ENCODE results near the gene NRCAM. TPM values are rescaled to one million over a fixed set of nuclear protein-coding genes. Genes with fewer than 3 reads are reported as not detected.

NRCAM gene
- total RNA-seq, 1 donor from 2014 or later: 7.9 TPM

DNA sequence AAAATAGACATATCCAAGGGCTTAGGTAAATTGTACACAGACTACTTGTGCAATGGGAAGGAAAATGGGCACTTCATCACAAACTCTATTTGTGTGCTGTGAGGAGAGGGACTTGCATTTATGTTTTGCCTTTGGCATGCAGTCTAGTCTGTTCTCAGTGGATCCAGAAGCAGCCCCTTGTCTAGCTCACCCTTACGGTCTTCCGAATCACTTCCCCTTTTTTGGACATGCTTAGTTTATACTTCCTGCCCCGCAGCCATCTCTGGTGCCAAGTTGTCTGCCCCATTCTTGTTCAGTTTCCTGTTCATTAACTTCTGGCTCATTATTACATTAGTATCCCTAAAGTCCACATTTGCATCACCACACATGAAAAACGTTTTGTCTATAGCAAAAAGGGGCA lies 161.6 kb downstream of the NRCAM start:
- no peaks in the 10 kb centered on the region for H3K36me3 ChIP-seq
- no peak overlapping the region for H3K4me3 ChIP-seq
- intact Hi-C loops (cut with DNase I): no loop called here
- DNase-seq (ENCODE audit: extremely low spot score in 2 of 2): no peak
- no peaks in the 10 kb centered on the region for H3K27me3 ChIP-seq
- H3K4me1 ChIP-seq: no peaks in the 10 kb centered on the region
- TF ChIP-seq POLR2A (IDR thresholded peaks at IDR 0.05) (no peak), POLR2AphosphoS5 (IDR thresholded peaks at IDR 0.05; ENCODE audit: insufficient read depth in 1 of 2, low read depth in 1 of 2) (no peak)
- TF ChIP-seq, protein P1, sequence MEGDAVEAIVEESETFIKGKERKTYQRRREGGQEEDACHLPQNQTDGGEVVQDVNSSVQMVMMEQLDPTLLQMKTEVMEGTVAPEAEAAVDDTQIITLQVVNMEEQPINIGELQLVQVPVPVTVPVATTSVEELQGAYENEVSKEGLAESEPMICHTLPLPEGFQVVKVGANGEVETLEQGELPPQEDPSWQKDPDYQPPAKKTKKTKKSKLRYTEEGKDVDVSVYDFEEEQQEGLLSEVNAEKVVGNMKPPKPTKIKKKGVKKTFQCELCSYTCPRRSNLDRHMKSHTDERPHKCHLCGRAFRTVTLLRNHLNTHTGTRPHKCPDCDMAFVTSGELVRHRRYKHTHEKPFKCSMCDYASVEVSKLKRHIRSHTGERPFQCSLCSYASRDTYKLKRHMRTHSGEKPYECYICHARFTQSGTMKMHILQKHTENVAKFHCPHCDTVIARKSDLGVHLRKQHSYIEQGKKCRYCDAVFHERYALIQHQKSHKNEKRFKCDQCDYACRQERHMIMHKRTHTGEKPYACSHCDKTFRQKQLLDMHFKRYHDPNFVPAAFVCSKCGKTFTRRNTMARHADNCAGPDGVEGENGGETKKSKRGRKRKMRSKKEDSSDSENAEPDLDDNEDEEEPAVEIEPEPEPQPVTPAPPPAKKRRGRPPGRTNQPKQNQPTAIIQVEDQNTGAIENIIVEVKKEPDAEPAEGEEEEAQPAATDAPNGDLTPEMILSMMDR (IDR thresholded peaks at IDR 0.05): no peak
- H3K9me3 ChIP-seq: no peaks in the 10 kb centered on the region
- H3K27ac ChIP-seq: no peak overlapping the region

DNA sequence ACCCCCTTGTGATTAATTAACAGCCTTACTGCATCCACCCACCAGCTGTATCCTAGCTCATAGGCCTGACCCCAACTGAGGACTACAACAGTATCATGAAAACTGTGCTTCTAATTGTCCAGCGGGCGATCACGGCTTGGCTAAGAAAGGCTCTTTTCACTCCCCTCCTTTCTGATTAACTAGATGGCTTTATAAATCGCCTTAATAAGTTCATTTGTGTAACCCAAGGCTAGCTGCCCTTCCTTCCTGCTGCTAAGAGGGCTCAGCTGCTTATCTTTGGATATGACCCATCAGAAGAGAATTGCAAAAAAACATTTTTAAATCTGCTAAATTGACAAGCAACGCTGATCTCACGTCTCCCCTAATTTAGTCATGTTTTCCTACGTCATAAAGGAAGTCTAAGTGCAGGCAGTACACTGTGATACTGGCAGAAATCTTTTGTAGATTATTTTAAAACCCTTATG lies 163.1 kb downstream of the NRCAM start:
- no peak for DNase-seq (ENCODE audit: extremely low spot score in 2 of 2)
- Histone ChIP-seq H3K4me1 (no peaks in the 10 kb centered on the region), H3K9me3 (no peaks in the 10 kb centered on the region), H3K4me3 (no peak overlapping the region), H3K27me3 (no peaks in the 10 kb centered on the region), H3K36me3 (no peaks in the 10 kb centered on the region), H3K27ac (no peak overlapping the region)
- intact Hi-C loops (cut with DNase I): no loop called here
- TF ChIP-seq POLR2AphosphoS5 (IDR thresholded peaks at IDR 0.05; ENCODE audit: insufficient read depth in 1 of 2, low read depth in 1 of 2) (no peak), POLR2A (IDR thresholded peaks at IDR 0.05) (no peak)
- TF ChIP-seq, protein P1 (IDR thresholded peaks at IDR 0.05): no peak

DNA sequence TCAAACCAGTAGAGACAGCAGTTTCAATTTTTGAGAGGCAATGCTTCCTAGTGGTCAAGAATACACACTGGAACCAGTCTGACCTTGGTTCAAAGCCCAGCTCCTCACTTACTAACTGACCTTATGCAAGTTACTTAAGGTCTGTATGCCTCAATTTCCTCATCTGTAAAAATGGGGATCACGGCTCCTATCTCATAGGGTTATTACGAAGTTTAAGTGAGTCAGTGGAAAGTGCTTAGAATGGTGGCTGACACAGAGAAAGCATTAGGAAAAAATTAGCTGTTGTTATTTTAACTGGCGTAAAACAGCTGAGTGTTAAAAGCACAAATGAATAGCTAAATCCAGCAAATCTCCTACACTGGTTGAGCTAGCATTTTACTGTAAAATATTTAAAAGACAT lies 163.7 kb downstream of the NRCAM start:
- DNase-seq (ENCODE audit: extremely low spot score in 2 of 2): no peak
- no peaks in the 10 kb centered on the region for H3K27me3 ChIP-seq

DNA sequence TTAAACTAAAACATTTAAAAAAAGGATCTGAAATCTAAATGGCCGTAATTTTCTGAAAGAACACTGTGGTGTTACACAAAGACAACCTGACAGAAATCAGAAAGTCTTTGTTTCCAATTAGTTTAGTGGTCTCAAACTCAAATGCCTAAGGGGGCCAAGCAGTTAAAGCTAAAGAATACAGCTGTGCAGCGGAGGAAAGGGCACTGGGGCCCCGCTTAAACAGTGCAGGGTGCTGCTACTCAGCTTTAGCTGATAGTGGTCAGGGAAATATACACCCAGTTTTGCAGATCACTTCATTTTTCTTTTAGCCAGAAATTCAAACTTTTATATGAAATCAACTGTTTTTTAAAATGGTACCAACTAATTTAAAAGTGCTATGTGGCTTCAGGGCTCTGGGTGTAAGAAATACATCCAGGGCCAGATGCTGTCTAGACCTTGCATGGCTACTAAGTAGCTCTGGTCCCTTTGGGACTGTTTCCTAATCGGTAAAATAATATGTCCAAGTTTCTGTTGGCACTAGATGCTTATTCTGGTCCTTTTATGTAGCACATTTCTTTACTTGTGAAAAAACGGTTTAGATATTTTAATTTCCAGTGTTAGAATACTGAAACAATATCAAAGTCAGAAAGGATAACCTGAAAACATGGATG lies 164.3 kb downstream of the NRCAM start:
- Histone ChIP-seq H3K36me3 (no peaks in the 10 kb centered on the region), H3K9me3 (no peaks in the 10 kb centered on the region), H3K27ac (no peak overlapping the region), H3K4me1 (no peaks in the 10 kb centered on the region), H3K27me3 (no peaks in the 10 kb centered on the region), H3K4me3 (no peak overlapping the region)
- no peak for DNase-seq (ENCODE audit: extremely low spot score in 2 of 2)
- TF ChIP-seq POLR2A (IDR thresholded peaks at IDR 0.05) (no peak), POLR2AphosphoS5 (IDR thresholded peaks at IDR 0.05; ENCODE audit: insufficient read depth in 1 of 2, low read depth in 1 of 2) (no peak)
- TF ChIP-seq, protein P1 (IDR thresholded peaks at IDR 0.05): no peak
- intact Hi-C loops (cut with DNase I): no loop called here

More for the DNA sequence above, 163.7 kb downstream of the NRCAM start:
- intact Hi-C loops (cut with DNase I): no loop called here
- Histone ChIP-seq H3K36me3 (no peaks in the 10 kb centered on the region), H3K9me3 (no peaks in the 10 kb centered on the region), H3K4me3 (no peak overlapping the region), H3K27ac (no peak overlapping the region), H3K4me1 (no peaks in the 10 kb centered on the region)
- no peak for TF ChIP-seq POLR2A (IDR thresholded peaks at IDR 0.05)
- TF ChIP-seq POLR2AphosphoS5 (IDR thresholded peaks at IDR 0.05; ENCODE audit: insufficient read depth in 1 of 2, low read depth in 1 of 2): no peak
- TF ChIP-seq, protein P1 (IDR thresholded peaks at IDR 0.05): no peak

DNA sequence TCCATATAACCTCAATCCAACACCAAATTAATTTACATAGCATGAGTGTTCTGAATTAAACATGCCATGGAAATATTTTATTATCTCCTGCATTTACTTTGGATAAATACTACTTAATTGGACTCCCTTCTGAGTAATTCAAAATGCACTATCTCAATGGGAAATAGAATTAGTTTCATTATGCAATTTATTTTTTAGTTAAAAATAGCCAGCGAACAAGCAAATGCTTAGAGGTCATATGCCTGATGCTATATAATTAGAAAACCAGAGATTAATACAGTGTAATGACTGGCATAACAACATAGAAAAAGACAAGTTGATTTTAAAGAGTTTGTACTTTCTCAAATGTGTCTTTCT lies 165.1 kb downstream of the NRCAM start:
- Histone ChIP-seq H3K4me3 (no peak overlapping the region), H3K27ac (no peak overlapping the region), H3K9me3 (no peaks in the 10 kb centered on the region), H3K27me3 (no peaks in the 10 kb centered on the region), H3K4me1 (no peaks in the 10 kb centered on the region), H3K36me3 (no peaks in the 10 kb centered on the region)
- TF ChIP-seq POLR2A (IDR thresholded peaks at IDR 0.05): no peak
- TF ChIP-seq, protein P1 (IDR thresholded peaks at IDR 0.05): no peak
- TF ChIP-seq POLR2AphosphoS5 (IDR thresholded peaks at IDR 0.05; ENCODE audit: insufficient read depth in 1 of 2, low read depth in 1 of 2): no peak
- intact Hi-C loops (cut with DNase I): no loop called here
- DNase-seq (ENCODE audit: extremely low spot score in 2 of 2): no peak

All from vagina (tissue), 2 donors.